Stimulated activated CD8-positive, alpha-beta memory T cell treated with anti-CD3 and anti-CD28 coated beads, Interleukin-12 subunit alpha, Interleukin-12 subunit beta, amount 100 ng/mL, for 1 hour (primary cell): Measurements from ENCODE around the gene TAS2R14.

Source experiments
- DNase-seq: peaks from one replicate; pipeline ENCODE4 v3.0.0-alpha.2; 2020; ENCODE audit warnings: low read depth

Gene TAS2R14, protein sequence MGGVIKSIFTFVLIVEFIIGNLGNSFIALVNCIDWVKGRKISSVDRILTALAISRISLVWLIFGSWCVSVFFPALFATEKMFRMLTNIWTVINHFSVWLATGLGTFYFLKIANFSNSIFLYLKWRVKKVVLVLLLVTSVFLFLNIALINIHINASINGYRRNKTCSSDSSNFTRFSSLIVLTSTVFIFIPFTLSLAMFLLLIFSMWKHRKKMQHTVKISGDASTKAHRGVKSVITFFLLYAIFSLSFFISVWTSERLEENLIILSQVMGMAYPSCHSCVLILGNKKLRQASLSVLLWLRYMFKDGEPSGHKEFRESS

DNA sequence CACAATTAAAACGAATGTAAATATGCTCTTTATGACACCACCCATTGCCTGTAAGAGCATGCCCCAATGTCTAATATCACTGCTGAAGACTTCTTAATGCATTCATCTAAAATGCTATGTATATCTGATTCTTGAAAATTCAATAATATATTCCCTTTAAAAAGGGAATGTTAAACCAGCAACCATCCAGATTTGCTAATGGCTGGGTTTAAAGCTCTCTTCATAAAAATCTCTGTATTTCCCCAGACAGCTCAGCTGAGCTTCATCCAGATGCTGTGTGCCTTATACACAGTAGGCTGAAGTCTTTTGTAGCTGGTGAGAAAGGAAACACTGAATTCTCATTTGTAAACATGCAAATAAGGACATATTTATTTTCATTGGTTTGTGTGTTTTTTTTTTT lies at the start of gene TAS2R14:
Gene TAS2R14 (minus strand): TSS at position 101 of the 400 bp plus-strand sequence. CDS start 56 bp downstream, at position 45.
- no peak for DNase-seq

DNA sequence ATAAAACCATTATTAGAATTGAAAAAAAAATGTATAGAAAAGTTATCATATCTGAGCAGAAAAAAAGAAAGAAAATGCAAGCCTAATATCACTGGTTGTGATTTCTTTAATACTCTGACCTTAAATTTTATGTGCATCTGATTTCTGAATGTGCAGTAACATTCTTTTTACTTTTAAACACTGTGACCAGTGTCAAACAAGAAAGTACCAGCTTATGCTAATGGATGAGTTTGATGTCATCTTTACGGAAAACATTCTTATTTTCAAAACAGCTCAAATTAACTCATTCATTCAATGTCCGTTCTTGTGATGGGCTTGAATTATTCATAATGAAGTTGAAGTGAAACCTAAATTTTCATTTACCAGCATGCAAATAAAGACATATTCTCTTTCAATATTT lies 47.7 kb upstream of the TAS2R14 start, which contains the start of gene TAS2R50:
Gene TAS2R50 (minus strand): TSS at position 101 of the 400 bp plus-strand sequence. CDS start 52 bp downstream, at position 49.
- DNase-seq: no peak

DNA sequence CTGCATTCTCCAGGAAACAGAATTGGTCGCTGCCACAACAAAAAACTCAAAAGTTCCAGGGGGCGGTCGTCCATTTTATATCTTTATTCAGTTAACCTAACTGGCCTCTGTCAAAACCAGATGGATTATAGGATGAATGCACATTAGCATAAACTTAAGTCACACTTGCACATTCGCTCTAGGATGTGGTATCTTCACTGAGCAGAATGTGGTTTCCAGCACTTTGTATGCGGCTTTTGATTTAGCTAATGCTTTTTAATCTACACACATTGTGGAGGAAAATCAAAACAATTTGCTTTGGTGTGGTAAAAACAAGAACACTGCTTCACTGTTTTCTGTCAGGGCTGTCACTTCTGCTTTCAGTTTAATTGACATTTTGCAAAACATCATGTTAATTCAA lies 43.2 kb upstream of the TAS2R14 start:
- no peak for DNase-seq

DNA sequence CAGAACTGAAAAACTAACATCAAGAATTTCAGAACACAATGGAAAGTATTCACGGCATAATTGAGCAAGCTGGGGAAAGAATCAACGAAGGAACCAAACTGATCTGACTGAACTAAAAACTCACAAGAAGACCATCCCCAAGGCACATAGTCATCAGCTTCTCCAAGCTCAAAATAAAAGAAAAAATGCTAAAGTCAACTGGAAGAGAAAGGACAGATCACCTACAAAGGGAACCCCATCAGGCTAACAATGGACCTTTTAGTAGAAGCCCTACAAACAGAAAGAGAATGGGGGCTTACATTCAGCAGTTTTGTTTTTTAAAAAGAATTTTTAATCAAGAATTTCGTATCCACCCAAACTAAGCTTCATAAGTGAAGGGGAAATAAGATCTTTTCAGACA lies 35.9 kb upstream of the TAS2R14 start:
- no peak for DNase-seq

DNA sequence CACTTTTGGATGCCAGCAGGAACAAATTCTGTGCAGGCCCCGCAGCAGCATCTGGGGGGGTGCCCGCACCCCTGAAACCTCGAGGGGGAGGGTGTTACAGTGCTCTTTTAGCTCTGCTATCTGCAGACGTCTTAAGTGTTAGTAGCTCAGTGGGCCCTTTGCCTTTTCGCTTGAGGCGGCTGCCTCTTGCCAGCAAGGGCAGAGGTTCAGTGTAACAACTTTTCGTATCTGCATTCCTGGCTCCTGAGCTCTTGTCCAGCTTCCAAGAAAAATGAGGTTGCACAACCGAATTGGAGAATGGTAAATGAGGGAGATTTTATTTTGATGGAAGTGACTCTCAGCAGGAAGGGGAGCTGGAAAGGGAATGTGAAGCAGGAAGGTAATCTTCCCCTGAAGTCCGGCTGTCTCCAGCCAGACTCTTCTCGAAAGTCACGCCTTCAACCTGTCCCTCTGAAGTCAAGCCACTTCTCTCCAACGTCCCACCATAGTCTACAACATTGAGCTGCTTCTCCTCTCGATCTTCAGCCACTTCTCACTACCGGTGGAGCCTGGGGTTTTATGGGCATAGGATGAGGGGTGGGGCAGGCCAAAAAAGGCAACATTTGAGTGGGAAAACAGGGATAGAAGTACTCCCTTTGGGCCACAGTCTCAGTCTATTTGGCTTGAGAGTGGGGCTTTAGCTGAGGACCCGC lies 29.8 kb upstream of the TAS2R14 start:
- no peak for DNase-seq

DNA sequence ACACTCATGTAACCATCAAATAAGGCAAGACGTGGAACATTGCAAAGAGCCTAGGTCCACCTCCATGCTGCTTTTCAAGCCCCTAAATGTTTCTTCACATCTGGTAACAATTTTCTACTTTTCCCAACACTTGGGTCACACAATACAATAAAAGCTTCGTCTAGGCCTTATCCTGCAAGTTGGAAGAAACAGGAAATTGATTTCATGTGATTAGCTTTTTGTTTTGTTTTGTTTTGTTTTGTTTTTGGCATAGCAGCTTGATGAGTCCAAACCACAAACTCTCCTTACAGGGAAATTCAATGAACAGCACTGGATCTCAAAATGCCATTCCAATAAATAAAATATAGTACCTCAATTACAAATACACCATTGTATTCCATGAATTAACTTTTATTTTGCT lies 28.3 kb upstream of the TAS2R14 start:
- DNase-seq: no peak

DNA sequence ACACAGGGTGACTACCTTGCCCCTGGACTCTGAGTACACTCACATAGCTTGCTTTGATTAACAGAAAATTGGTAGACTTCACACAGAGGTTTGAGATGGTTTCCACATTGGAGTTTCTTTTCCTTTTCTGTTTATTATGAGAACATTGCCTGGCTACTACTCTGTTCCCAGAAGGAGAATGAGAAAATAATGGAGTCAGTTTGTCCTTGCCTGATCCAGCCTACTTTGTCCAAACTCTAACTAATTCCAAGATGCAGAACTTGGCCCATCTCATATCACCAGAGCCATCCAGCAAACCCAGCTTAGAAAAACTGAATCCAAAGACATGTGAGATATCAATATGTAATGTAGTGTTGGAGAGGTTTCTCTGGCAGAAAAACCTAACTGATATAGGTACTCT lies 27.3 kb upstream of the TAS2R14 start:
- DNase-seq: no peak

DNA sequence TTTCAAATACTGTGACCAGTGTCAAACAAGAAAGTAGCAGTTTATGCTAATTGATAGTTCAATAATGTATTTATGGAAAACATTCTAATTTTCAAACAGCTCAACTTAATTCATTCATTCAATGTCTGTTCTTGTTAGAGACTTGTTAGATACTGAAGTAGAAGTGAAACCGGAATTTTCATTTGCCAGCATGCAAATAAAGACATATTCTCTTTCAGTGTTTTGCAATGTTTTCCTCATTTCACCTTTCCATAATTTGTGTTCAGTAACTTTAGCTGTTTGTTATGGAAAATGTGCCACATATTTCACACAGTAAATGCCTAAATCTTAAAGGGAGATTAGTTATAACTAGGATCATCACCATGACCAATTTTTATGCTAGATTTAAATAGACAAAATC lies 26.4 kb upstream of the TAS2R14 start:
- no peak for DNase-seq

DNA sequence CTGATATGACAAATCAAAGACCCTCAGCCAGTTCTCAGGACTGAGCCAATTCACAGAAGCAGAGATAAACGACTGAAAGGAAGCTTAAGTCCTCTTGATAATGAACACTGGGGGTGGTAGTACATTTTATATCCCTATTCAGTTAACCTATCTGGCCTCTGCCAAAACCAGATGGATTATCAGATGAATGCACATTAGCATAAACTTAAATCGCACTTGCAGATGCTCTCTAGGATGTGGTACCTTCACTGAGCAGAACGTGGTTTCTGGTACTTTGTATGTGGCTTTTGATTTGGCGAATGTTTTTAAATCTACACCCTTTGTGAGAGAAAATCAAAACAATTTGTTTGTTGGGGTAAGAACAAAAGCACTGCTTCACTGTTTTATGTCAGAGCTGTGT lies 21.1 kb upstream of the TAS2R14 start:
- DNase-seq: no peak

DNA sequence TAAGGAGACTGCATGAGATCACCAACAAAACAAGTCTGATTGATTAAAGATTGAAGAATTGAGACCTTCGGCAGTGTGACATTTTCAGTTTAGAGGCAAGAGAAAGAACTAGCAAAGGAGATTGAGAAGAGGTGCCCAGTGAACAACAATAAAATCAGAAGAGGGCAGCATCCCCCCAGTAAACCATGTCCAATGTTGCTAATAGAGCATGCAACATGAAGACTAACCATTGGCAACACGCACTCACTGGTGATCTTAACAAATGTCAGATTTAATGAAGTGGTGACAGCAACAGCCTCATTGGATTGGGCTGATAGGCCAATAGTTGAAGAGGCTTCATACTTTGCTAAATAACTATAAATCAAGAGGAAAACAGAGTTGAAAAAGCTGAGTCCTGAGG lies 20.7 kb upstream of the TAS2R14 start:
- no peak for DNase-seq

DNA sequence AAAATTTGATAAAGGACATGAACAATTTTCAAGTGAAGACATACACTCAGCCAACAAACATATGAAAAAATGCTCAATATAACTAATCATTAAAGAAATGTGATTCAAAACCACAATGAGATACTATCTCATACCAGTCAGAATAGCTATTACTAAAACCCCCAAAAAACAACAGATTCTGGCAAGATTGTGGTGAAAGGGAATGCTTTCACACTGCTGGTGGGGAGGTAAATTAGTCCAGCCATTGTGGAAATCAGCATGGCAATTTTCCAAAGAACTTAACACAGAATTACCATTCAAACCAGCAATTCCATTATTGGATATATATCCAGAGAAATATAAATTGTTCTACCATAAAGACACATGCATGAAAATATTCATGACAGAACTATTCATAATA lies 18.7 kb upstream of the TAS2R14 start:
- no peak for DNase-seq

DNA sequence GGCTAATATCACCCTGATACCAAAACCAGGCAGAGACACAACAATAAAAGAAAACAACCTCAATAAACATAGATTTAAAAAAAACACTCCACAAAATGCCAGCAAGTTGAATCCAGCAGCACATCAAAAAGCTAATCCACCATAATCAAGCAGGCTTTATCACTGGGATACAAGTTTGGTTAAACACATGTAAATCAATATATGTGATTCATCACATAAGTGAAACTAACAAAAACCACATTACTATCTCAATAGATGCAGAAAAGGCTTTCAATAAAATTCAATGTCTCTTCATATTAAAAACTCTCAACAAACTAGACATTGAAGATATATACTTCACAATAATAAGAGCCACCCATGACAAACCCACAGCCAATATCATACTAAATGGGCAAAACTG lies 17.0 kb upstream of the TAS2R14 start:
- no peak for DNase-seq

DNA sequence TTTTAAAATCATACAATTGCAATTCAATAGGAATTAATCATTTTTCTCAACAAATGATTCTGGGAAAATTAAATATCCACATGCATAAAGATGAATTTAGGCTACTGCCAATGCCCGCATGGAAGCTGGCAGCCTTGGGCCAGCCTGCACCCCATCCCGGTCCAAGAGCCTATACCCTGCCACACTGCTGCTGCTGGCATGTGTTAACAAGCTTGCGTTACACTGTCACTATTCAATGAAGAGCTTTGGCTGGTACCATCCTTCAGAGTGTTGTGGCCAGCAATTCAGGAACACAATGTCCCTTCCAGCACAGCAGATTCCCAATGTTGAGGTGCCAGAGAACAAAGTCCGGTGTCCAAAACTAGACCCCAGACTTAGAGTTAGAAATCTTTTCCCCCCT lies 13.6 kb upstream of the TAS2R14 start:
- DNase-seq: no peak

DNA sequence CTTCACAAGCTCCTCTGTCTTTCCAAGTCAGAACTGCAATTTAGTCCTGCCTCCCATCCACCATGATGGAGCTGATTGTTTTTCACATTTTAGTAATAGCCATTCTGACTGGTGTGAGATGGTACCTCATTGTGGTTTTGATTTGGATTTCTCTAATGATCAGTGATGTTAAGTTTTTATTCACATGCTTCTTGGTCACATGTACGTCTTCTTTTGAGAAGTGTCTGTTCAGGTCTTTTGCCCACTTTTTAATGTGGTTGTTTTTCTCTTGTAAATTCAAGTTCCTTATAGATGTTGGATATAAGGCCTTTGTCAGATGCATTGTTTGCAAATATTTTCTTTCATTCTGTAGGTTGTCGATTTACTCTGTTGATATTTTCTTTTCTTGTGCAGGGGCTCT lies 4.1 kb upstream of the TAS2R14 start:
- DNase-seq: no peak

DNA sequence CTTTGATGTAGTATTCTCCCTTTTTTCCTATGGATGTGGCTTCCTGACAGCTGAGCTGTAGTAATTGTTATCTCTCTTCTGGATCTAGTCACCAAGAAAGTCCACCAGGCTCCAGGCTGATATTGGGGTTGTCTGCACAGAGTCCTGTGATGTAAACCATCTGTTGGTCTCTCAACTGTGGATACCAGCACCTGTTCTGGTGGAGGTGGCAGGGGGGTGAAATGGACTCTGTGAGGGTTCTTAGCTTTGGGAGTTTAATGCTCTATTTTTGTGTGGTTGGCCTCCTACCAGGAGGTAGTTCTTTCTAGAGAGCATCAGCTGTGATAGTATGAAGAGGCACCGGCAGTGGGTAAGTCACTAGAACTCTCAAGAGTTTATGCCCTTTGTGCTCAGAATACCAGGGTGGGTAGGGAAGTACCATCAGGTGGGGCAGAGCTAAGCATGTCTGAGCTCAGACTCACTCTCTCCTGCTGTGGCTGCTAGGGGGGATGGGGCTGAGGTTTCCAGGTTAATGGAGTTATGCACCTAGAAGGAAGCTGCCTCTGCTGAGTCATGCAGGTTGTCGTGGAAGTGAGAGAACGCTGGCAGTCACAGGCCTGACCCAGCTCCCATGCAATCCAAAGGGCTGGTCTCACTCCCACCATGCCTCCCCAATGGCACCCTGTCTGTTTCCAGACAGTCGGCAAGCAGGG lies 3.0 kb upstream of the TAS2R14 start:
- no peak for DNase-seq

DNA sequence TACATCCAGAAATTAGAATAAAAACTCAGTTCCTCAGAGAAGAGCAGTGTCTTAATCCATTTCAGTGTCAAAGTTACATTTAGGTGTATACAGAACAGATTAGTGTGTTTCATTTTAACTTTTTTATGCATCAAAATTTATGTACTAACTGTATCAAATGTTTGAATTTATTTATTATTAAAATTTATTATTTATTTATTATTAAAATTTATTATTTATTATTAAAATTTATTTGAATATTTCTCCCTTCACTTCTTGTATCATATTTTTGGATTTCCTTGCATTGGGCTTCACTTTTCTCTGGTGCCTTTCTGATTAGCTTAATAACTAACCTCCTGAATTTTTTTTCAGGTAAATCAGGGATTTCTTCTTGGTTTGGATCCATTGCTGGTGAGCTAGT lies 2.3 kb upstream of the TAS2R14 start:
- DNase-seq: no peak

DNA sequence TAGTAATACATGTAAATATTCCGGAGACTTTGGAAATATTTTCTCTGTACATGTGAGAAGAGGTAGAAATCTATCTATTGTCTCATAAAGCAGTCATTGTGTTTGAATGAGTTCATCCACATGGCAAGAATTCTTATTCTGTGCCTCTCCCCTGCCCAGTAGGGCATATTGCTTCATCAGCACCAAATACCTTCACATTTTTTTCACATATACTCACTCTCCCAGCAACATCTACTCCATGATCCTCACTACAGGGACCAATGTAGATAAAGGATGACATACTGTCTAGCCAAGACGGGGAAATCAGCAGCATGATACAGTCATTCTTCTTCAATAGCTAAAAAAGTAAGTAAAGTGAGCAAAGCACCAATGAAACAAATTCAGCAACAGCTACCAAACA lies 1.3 kb upstream of the TAS2R14 start:
- DNase-seq: no peak

DNA sequence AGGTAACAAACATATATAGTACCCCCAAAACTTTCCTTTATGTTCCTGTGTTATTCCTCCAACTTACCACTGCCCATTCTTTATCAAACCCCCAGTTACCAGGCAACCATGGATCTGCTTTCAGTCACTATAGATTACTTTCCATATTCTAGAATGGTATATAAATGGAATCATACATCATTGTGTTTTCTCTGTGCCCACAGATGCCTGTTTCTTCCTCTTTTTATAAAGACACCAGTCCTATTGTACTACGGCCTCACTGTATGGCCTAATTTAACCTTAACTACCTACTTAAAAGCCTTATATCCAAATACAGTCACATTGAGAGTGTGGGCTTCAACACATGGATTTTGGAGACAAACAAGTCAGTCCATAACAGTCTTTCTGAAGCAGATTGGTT lies 2.6 kb downstream of the TAS2R14 start:
- DNase-seq: no peak

DNA sequence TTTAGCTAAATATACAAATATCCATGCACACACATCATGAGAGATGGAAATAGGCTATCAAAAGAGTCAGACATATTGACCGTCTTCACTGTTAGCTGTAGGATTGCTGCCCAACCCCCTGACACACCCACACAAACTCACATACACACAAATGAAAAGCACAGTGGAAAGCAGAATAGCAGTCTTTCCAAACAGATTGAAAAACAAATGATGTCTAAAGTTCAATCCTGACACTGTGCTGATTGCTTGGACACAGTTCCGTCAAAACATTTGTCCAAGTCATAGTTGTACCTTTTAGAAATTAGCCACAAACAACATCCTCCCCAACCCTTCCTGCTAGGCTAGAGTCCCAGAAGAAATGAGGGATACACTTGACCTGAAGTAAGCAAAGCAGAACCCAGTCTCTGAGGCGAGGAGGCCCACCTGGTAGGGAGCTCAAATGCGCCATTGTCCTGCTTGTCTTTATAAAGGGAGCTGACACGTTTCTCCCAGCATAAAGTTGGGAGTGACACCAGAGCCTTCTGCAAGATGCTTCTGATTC lies 10.2 kb downstream of the TAS2R14 start, which contains the start of gene PRH2:
Gene PRH2 (plus strand): TSS at position 491 of the 541 bp plus-strand sequence. CDS start 38 bp downstream, at position 529.
- DNase-seq: no peak

DNA sequence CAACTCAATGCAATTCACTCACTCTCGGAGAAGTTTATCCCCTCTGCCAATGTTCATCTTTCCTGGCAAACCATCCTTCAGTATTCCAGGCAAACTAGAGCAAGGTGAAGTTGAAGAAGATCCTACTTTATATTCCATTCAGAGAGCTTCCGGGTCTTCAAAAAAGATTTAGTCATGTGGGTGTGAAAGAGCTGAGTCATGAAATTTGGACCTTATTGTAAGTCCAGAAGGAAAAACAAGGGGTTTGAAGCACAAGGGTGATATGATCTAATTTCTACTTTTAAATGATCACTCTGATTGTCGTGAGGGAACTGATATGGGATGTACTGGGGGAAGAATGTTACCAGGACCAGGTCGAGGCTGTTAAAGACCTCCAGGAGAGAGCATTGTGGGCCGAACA lies 12.8 kb downstream of the TAS2R14 start:
- DNase-seq: no peak

DNA sequence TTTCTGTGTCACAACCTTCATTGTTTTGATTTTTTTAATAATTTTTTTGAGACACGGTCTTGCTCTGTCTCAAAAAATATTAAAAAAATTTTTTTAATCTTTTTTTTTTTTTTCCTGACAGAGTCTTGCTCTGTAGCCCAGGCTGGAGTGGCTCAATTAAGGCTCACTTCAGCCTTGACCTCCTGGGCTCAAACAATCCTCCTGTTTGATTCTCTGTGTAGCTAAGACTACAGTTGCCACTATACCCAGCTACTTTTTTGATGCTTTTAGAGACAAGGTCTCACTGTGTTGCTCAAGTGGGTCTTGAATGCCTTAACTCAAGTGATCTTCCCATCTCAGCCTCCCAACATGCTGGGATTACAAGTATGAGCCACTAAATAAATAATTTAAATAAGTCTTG lies 19.3 kb downstream of the TAS2R14 start:
- DNase-seq: no peak

DNA sequence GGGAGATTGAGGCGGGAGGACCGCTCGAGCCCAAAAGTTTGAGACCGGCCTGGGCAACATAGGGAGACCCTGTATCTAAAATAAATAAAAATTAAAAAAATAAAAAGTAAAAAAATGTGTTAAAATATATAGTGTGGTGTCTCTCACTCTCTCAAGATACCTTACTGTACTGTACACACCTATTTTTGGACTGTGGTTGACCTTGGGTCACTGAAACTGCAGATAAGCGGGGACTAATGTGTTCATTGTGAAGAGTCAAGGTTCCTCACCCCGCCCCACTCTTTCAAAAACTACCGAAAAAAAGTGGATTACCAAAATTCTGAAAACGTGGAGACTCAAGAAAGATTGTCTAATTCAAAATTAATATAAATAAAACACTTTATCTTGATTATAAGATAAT lies 28.7 kb downstream of the TAS2R14 start:
- DNase-seq: no peak

DNA sequence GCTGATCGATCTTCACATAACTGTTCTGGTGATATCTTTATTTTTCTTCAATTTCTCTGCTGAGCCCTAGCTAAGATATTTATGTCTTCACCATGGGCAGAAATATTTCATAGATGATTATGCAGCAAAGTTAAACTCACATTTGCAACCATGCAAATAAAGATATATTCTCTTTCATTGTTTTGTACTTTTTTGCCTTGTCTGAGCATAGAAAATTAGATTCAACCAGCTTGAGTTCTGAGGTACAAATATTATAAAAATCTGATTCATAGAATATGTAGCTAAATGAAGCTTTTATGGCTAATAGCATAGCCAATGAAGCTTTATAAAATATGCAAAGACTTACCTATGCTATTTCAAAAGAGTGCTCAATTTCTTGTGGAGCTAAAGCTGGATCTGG lies 29.6 kb downstream of the TAS2R14 start, which contains the start of gene TAS2R13:
Gene TAS2R13 (minus strand): TSS at position 101 of the 400 bp plus-strand sequence. CDS start 264 bp downstream, outside the sequence.
- DNase-seq: no peak
